Ramos (cell line): ENCODE measurements around the gene ENTHD1.

Source experiments
- in situ Hi-C: fragments of 300-500 bp; cut with MboI; formaldehyde crosslinking; loops from one replicate; pipeline ENCODE4 v1.14.3; 2022; ENCODE audit warnings: low sequenced_read_pairs; ENCODE audit not compliant: unreplicated experiment

ENTHD1 gene

GRCh38 chr22:39722032-39722325 lies 171.6 kb downstream of the ENTHD1 start:
- in situ Hi-C loops, result no loop called here

- in situ Hi-C loops, result no loop called here
Observed at GRCh38 chr22:39721206-39722031, 172.1 kb downstream of the ENTHD1 start.

GRCh38 chr22:39719559-39720450 lies 173.8 kb downstream of the ENTHD1 start:
- in situ Hi-C loops, result no loop called here

GRCh38 chr22:39718921-39719475 lies 174.6 kb downstream of the ENTHD1 start:
- in situ Hi-C loops, result no loop called here

GRCh38 chr22:39718206-39718605 lies 175.4 kb downstream of the ENTHD1 start:
- in situ Hi-C loops, result no loop called here

GRCh38 chr22:39717099-39717498 lies 176.5 kb downstream of the ENTHD1 start:
- in situ Hi-C loops, result no loop called here

- in situ Hi-C loops, result no loop called here
Observed at GRCh38 chr22:39716534-39716933, 177.0 kb downstream of the ENTHD1 start.

- in situ Hi-C loops, result no loop called here
Observed at GRCh38 chr22:39715778-39716495, 177.6 kb downstream of the ENTHD1 start.

GRCh38 chr22:39714321-39714720 lies 179.2 kb downstream of the ENTHD1 start:
- in situ Hi-C loops, result no loop called here

GRCh38 chr22:39713799-39714290 lies 179.7 kb downstream of the ENTHD1 start:
- in situ Hi-C loops, result no loop called here

- in situ Hi-C loops, result no loop called here
Observed at GRCh38 chr22:39712751-39713525, 180.6 kb downstream of the ENTHD1 start.

- in situ Hi-C loops, result no loop called here
Observed at GRCh38 chr22:39712081-39712480, 181.5 kb downstream of the ENTHD1 start.

- in situ Hi-C loops, result no loop called here
Observed at GRCh38 chr22:39710380-39711150, 183.0 kb downstream of the ENTHD1 start.

GRCh38 chr22:39707816-39708215 lies 185.7 kb downstream of the ENTHD1 start:
- in situ Hi-C loops, result no loop called here

GRCh38 chr22:39707351-39707750 lies 186.2 kb downstream of the ENTHD1 start:
- in situ Hi-C loops, result no loop called here

GRCh38 chr22:39706376-39707140 lies 187.0 kb downstream of the ENTHD1 start:
- in situ Hi-C loops, result no loop called here

GRCh38 chr22:39705386-39705785 lies 188.2 kb downstream of the ENTHD1 start:
- in situ Hi-C loops, result no loop called here
